HEK293 (cell line): Measurements from ENCODE around the gene GAL.

ENCODE experiments used
- BCL11B ChIP-seq: fragments of 450-650 bp; formaldehyde crosslinking; IDR thresholded peaks from 2 replicates; pipeline ENCODE4 v1.5.1; 2016; ENCODE audit warnings: low read depth, missing biosample characterization, missing genetic modification characterization
- FEZF1 ChIP-seq: fragments of 450-650 bp; formaldehyde crosslinking; IDR thresholded peaks from 2 replicates; pipeline ENCODE4 v1.5.1; 2016; ENCODE audit warnings: missing biosample characterization, missing genetic modification characterization
- IKZF3 ChIP-seq: fragments of 450-650 bp; IDR thresholded peaks from 2 replicates; pipeline ENCODE4 v1.5.0; 2018; ENCODE audit warnings: missing biosample characterization, mild to moderate bottlenecking, missing genetic modification characterization, moderate library complexity
- KLF10 ChIP-seq: fragments of 450-650 bp; IDR thresholded peaks from 2 replicates; pipeline ENCODE4 v1.5.1; 2018; ENCODE audit warnings: missing biosample characterization, mild to moderate bottlenecking, missing genetic modification characterization
- MYNN ChIP-seq: fragments of 450-650 bp; formaldehyde crosslinking; IDR thresholded peaks from 2 replicates; pipeline ENCODE4 v1.5.1; 2016; ENCODE audit warnings: missing biosample characterization, missing genetic modification characterization, borderline replicate concordance
- PRDM4 ChIP-seq: fragments of 450-650 bp; formaldehyde crosslinking; IDR thresholded peaks from 2 replicates; pipeline ENCODE4 v1.5.1; 2017; ENCODE audit warnings: missing biosample characterization, missing genetic modification characterization
- ZBTB20 ChIP-seq: fragments of 450-650 bp; formaldehyde crosslinking; IDR thresholded peaks from 2 replicates; pipeline ENCODE4 v1.5.1; 2016; ENCODE audit warnings: missing biosample characterization, missing genetic modification characterization
- ZFP3 ChIP-seq: fragments of 450-650 bp; formaldehyde crosslinking; IDR thresholded peaks from 2 replicates; pipeline ENCODE4 v1.5.1; 2016; ENCODE audit warnings: low read depth, missing biosample characterization, missing genetic modification characterization
- ZFP37 ChIP-seq: fragments of 450-650 bp; formaldehyde crosslinking; IDR thresholded peaks from 2 replicates; pipeline ENCODE4 v1.5.1; 2016; ENCODE audit warnings: missing biosample characterization, missing genetic modification characterization
- ZNF114 ChIP-seq: fragments of 450-650 bp; formaldehyde crosslinking; IDR thresholded peaks from 2 replicates; pipeline ENCODE4 v1.5.0; 2017; ENCODE audit warnings: missing biosample characterization, missing genetic modification characterization
- ZNF133 ChIP-seq: fragments of 450-650 bp; formaldehyde crosslinking; IDR thresholded peaks from 2 replicates; pipeline ENCODE4 v1.5.1; 2016; ENCODE audit warnings: missing biosample characterization, missing genetic modification characterization
- ZNF19 ChIP-seq: fragments of 450-650 bp; formaldehyde crosslinking; IDR thresholded peaks from 2 replicates; pipeline ENCODE4; 2016; ENCODE audit warnings: missing biosample characterization, missing genetic modification characterization, low read depth
- ZNF266 ChIP-seq: fragments of 450-650 bp; formaldehyde crosslinking; IDR thresholded peaks from 2 replicates; pipeline ENCODE4 v1.5.1; 2016; ENCODE audit warnings: missing biosample characterization, missing genetic modification characterization, low read depth
- ZNF292 ChIP-seq: fragments of 450-650 bp; formaldehyde crosslinking; IDR thresholded peaks from 2 replicates; pipeline ENCODE4 v1.5.1; 2016; ENCODE audit warnings: low read depth, missing biosample characterization, missing genetic modification characterization, borderline replicate concordance
- ZNF302 ChIP-seq: fragments of 450-650 bp; formaldehyde crosslinking; IDR thresholded peaks from 2 replicates; pipeline ENCODE4 v1.5.1; 2016; ENCODE audit warnings: missing biosample characterization, missing genetic modification characterization, low read depth
- ZNF341 ChIP-seq: fragments of 450-650 bp; formaldehyde crosslinking; IDR thresholded peaks from 2 replicates; pipeline ENCODE4; 2016; ENCODE audit warnings: low read depth, missing biosample characterization, missing genetic modification characterization
- ZNF354C ChIP-seq: fragments of 450-650 bp; formaldehyde crosslinking; IDR thresholded peaks from 2 replicates; pipeline ENCODE4 v1.5.1; 2016; ENCODE audit warnings: missing biosample characterization, missing genetic modification characterization, low read depth, borderline replicate concordance
- ZNF416 ChIP-seq: fragments of 450-650 bp; formaldehyde crosslinking; IDR thresholded peaks from 2 replicates; pipeline ENCODE4 v1.5.1; 2016; ENCODE audit warnings: missing biosample characterization, missing genetic modification characterization
- ZNF433 ChIP-seq: fragments of 450-650 bp; formaldehyde crosslinking; IDR thresholded peaks from 2 replicates; pipeline ENCODE4 v1.5.1; 2016; ENCODE audit warnings: missing biosample characterization, missing genetic modification characterization, low read depth
- ZNF513 ChIP-seq: fragments of 450-650 bp; IDR thresholded peaks from 2 replicates; pipeline ENCODE4 v1.5.1; 2018; ENCODE audit warnings: missing biosample characterization, missing genetic modification characterization
- ZNF518A ChIP-seq: fragments of 450-650 bp; formaldehyde crosslinking; conservative IDR thresholded peaks from 2 replicates; pipeline ENCODE4 v1.5.1; 2016; ENCODE audit warnings: low read depth, missing biosample characterization, missing genetic modification characterization
- ZNF624 ChIP-seq: fragments of 450-650 bp; formaldehyde crosslinking; IDR thresholded peaks from 2 replicates; pipeline ENCODE4 v1.5.1; 2017; ENCODE audit warnings: missing biosample characterization, missing genetic modification characterization
- ZNF658 ChIP-seq: fragments of 450-650 bp; formaldehyde crosslinking; IDR thresholded peaks from 2 replicates; pipeline ENCODE4; 2016; ENCODE audit warnings: missing biosample characterization, missing genetic modification characterization
- ZSCAN18 ChIP-seq: fragments of 450-650 bp; formaldehyde crosslinking; IDR thresholded peaks from 2 replicates; pipeline ENCODE4 v1.5.1; 2016; ENCODE audit warnings: missing biosample characterization, missing genetic modification characterization
- TF ChIP-seq, protein P1 (sequence below): fragments of 450-650 bp; formaldehyde crosslinking; IDR thresholded peaks from 2 replicates; pipeline ENCODE4 v1.5.1; 2016; ENCODE audit warnings: missing biosample characterization, missing genetic modification characterization
- TF ChIP-seq, protein P2 (sequence below): fragments of 450-650 bp; formaldehyde crosslinking; IDR thresholded peaks from 2 replicates; pipeline ENCODE4 v1.5.1; 2016; ENCODE audit warnings: missing biosample characterization, missing genetic modification characterization

The GAL gene

DNA sequence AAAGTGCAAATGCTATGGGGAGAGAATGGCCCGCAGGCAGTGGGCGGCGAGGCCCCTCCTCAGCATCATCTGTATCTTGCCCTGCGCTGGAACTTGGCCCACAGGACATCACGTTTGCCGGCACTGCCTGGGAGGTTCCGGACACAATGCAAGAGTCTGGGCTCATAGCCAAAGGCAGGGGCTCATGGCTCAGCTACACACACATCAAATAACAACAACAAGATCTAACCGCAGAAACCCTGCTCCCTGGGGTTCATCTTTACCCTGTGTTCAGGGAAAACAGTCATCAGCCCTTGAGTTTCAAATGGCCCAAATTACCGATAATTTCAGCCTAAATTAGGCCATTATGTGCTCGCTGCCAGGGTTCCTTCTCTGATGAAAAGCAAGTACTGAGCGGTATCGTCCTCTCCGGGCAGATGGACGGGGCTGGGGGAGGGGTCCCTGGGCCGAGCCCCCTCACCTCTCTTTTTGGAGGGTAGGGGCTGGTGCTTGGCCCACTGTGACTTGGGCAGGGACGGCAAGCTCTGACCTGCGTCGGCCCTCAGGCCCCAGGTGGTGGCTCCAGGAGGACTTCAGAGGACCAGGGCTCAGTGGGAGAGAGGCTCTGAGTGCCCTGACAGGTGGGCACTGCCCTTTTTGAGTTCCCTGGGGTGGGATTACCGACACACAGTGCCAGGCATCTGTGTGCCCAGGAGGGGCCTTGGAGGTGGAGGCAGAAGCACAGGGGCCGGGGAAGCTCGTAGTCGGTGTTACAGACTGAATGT, 25.0 kb upstream of the GAL start (continued):
- TF ChIP-seq ZNF518A (tag by site-specific recombination) (no peak), FEZF1 (tag by site-specific recombination) (peak; percentile 87), MYNN (tag by site-specific recombination) (no peak), ZFP37 (tag by site-specific recombination) (no peak), ZNF354C (no peak), KLF10 (tag by site-specific recombination) (no peak), ZNF513 (tag by site-specific recombination) (no peak), ZNF292 (tag by site-specific recombination) (no peak), ZNF266 (tag by site-specific recombination) (no peak), ZSCAN18 (no peak), ZNF133 (tag by site-specific recombination) (no peak), ZNF624 (no peak), ZNF19 (tag by site-specific recombination) (no peak), ZNF114 (tag by site-specific recombination) (no peak), ZNF416 (no peak), ZBTB20 (tag by site-specific recombination) (peak; percentile 62; the same call in 1 of the 2 replicates), BCL11B (tag by site-specific recombination) (no peak), ZNF341 (tag by site-specific recombination) (peak; percentile 53; the same call in 1 of the 2 replicates), ZNF302 (tag by site-specific recombination) (no peak), ZNF433 (tag by site-specific recombination) (no peak), IKZF3 (tag by site-specific recombination) (peak; percentile 83), ZNF658 (tag by site-specific recombination) (no peak), ZFP3 (tag by site-specific recombination) (no peak), PRDM4 (peak; percentile 95)
- TF ChIP-seq, protein P1, sequence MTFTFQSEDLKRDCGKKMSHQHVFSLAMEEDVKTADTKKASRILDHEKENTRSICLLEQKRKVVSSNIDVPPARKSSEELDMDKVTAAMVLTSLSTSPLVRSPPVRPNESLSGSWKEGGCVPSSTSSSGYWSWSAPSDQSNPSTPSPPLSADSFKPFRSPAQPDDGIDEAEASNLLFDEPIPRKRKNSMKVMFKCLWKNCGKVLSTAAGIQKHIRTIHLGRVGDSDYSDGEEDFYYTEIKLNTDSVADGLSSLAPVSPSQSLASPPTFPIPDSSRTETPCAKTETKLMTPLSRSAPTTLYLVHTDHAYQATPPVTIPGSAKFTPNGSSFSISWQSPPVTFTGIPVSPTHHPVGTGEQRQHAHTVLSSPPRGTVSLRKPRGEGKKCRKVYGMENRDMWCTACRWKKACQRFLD = no peak
- TF ChIP-seq, protein P2, sequence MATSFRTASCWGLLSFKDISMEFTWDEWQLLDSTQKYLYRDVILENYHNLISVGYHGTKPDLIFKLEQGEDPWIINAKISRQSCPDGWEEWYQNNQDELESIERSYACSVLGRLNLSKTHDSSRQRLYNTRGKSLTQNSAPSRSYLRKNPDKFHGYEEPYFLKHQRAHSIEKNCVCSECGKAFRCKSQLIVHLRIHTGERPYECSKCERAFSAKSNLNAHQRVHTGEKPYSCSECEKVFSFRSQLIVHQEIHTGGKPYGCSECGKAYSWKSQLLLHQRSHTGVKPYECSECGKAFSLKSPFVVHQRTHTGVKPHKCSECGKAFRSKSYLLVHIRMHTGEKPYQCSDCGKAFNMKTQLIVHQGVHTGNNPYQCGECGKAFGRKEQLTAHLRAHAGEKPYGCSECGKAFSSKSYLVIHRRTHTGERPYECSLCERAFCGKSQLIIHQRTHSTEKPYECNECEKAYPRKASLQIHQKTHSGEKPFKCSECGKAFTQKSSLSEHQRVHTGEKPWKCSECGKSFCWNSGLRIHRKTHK = no peak
